T-helper 1 cell treated with Interleukin-12 subunit alpha and Interleukin-12 subunit beta and Interleukin-4 antibody, amounts not matched to agents 30 μg/mL and 1 μg/mL, for 36 hours (primary cell): ENCODE measurements around the gene CTDNEP1.
A peak's percentile ranks its signal among the peaks of the same experiment; 100 is the strongest.
"Not testable (repeated sequence)": the region's sequence is repeated elsewhere in the genome, so short reads cannot be mapped to it uniquely, and the experiment has no call there.

Experiments
- H3K27ac Mint-ChIP-seq: one replicate; pipeline ENCODE4 v1.8.0; 2021; ENCODE audit warnings: mild to moderate bottlenecking, mixed read lengths
- H3K27me3 Mint-ChIP-seq: one replicate; pipeline ENCODE4 v1.8.0; 2021; ENCODE audit warnings: low read depth, mixed read lengths
- H3K36me3 Mint-ChIP-seq: one replicate; pipeline ENCODE4 v1.8.0; 2021; ENCODE audit warnings: low read depth, mixed read lengths
- H3K4me1 Mint-ChIP-seq: one replicate; pipeline ENCODE4 v1.8.0; 2021; ENCODE audit warnings: low read depth, mixed read lengths
- H3K4me3 Mint-ChIP-seq: one replicate; pipeline ENCODE4 v1.8.0; 2021; ENCODE audit warnings: mild to moderate bottlenecking, moderate library complexity, mixed read lengths
- H3K9me3 Mint-ChIP-seq: one replicate; pipeline ENCODE4 v1.8.0; 2021; ENCODE audit warnings: mixed read lengths

CTDNEP1 gene

GRCh38 chr17:7243838-7244237, 7.7 kb downstream of the CTDNEP1 start:
- H3K9me3 Mint-ChIP-seq, H3K27me3 Mint-ChIP-seq: not testable (repeated sequence)
- Mint-ChIP-seq H3K4me1 (peaks cover 43% of the 10 kb centered on the region), H3K27ac (peak overlapping the region; percentile 86), H3K4me3 (peak overlapping the region; percentile 30), H3K36me3 (peaks cover 45% of the 10 kb centered on the region)

- H3K4me1 Mint-ChIP-seq, result peaks cover 39% of the 10 kb centered on the region
- H3K27ac Mint-ChIP-seq, result peak overlapping the region; percentile 86
- H3K27me3 Mint-ChIP-seq, result no peaks in the 10 kb centered on the region
- H3K9me3 Mint-ChIP-seq, result no peaks in the 10 kb centered on the region
- H3K36me3 Mint-ChIP-seq, result peaks cover 45% of the 10 kb centered on the region
- peak overlapping the region; percentile 82 for H3K4me3 Mint-ChIP-seq
These were observed 8.1 kb downstream of the CTDNEP1 start for GRCh38 chr17:7243453-7243729.

GRCh38 chr17:7242717-7243452, 8.6 kb downstream of the CTDNEP1 start:
- Mint-ChIP-seq H3K4me3 (peak overlapping the region; percentile 92), H3K36me3 (peaks cover 45% of the 10 kb centered on the region), H3K4me1 (peaks cover 39% of the 10 kb centered on the region), H3K27me3 (no peaks in the 10 kb centered on the region), H3K27ac (peak overlapping the region; percentile 96), H3K9me3 (no peaks in the 10 kb centered on the region)

- Mint-ChIP-seq H3K27ac (peak within 1 kb of the TSS; percentile 96), H3K27me3 (no peaks in the 10 kb centered on the region), H3K4me3 (peak within 1 kb of the TSS; percentile 92), H3K9me3 (no peaks in the 10 kb centered on the region), H3K4me1 (peaks cover 44% of the 10 kb centered on the region), H3K36me3 (peaks cover 48% of the 10 kb centered on the region)
These were observed 9.5 kb downstream of the CTDNEP1 start, which contains the start of gene GABARAP for GRCh38 chr17:7241783-7242716. TSS of gene GABARAP (minus strand) at chr17:7242449. CDS start at chr17:7242330, 119 bp downstream.

GRCh38 chr17:7241090-7241733, 10.3 kb downstream of the CTDNEP1 start:
- Mint-ChIP-seq H3K36me3 (peaks cover 45% of the 10 kb centered on the region), H3K4me3 (peak overlapping the region; percentile 92), H3K9me3 (no peaks in the 10 kb centered on the region), H3K27ac (peak overlapping the region; percentile 96), H3K27me3 (no peaks in the 10 kb centered on the region), H3K4me1 (peaks cover 50% of the 10 kb centered on the region)

GRCh38 chr17:7240375-7240774, 11.2 kb downstream of the CTDNEP1 start:
- Mint-ChIP-seq H3K4me3 (peak overlapping the region; percentile 92), H3K9me3 (no peaks in the 10 kb centered on the region), H3K27ac (peak overlapping the region; percentile 96), H3K4me1 (peaks cover 52% of the 10 kb centered on the region), H3K36me3 (peaks cover 45% of the 10 kb centered on the region), H3K27me3 (no peaks in the 10 kb centered on the region)

GRCh38 chr17:7239091-7240027, 12.2 kb downstream of the CTDNEP1 start, which contains the start of gene PHF23:
TSS of gene PHF23 (minus strand) at chr17:7239457. CDS start at chr17:7239279, 178 bp downstream.
- Mint-ChIP-seq H3K4me1 (peaks cover 60% of the 10 kb centered on the region), H3K27ac (peak within 1 kb of the TSS; percentile 96), H3K36me3 (peaks cover 53% of the 10 kb centered on the region), H3K9me3 (no peaks in the 10 kb centered on the region), H3K4me3 (peak within 1 kb of the TSS; percentile 92), H3K27me3 (no peaks in the 10 kb centered on the region)

- H3K27me3 Mint-ChIP-seq, result no peaks in the 10 kb centered on the region
- H3K27ac Mint-ChIP-seq, result peak overlapping the region; percentile 96
- no peaks in the 10 kb centered on the region for H3K9me3 Mint-ChIP-seq
- H3K4me1 Mint-ChIP-seq, result peaks cover 62% of the 10 kb centered on the region
- peaks cover 51% of the 10 kb centered on the region for H3K36me3 Mint-ChIP-seq
- H3K4me3 Mint-ChIP-seq, result peak overlapping the region; percentile 92
These were observed 13.0 kb downstream of the CTDNEP1 start for GRCh38 chr17:7238420-7239090.

GRCh38 chr17:7237761-7238419, 13.6 kb downstream of the CTDNEP1 start:
- Mint-ChIP-seq H3K4me1 (peaks cover 63% of the 10 kb centered on the region), H3K9me3 (no peaks in the 10 kb centered on the region), H3K4me3 (peak overlapping the region; percentile 92), H3K36me3 (peaks cover 50% of the 10 kb centered on the region), H3K27me3 (no peaks in the 10 kb centered on the region), H3K27ac (peak overlapping the region; percentile 96)

GRCh38 chr17:7237266-7237760, 14.2 kb downstream of the CTDNEP1 start:
- Mint-ChIP-seq H3K4me1 (peaks cover 66% of the 10 kb centered on the region), H3K4me3 (peak overlapping the region; percentile 92), H3K36me3 (peaks cover 48% of the 10 kb centered on the region), H3K9me3 (no peaks in the 10 kb centered on the region), H3K27me3 (no peaks in the 10 kb centered on the region), H3K27ac (peak overlapping the region; percentile 96)

- Mint-ChIP-seq H3K4me1 (peaks cover 67% of the 10 kb centered on the region), H3K27me3 (no peaks in the 10 kb centered on the region), H3K27ac (peak overlapping the region; percentile 96), H3K9me3 (no peaks in the 10 kb centered on the region), H3K36me3 (peaks cover 44% of the 10 kb centered on the region), H3K4me3 (peak overlapping the region; percentile 92)
These were observed 14.7 kb downstream of the CTDNEP1 start for GRCh38 chr17:7236808-7237207.

GRCh38 chr17:7235693-7236665, 15.6 kb downstream of the CTDNEP1 start:
- H3K27me3 Mint-ChIP-seq, result no peaks in the 10 kb centered on the region
- peak overlapping the region; percentile 61 for H3K4me3 Mint-ChIP-seq
- peak overlapping the region; percentile 67 for H3K27ac Mint-ChIP-seq
- peaks cover 36% of the 10 kb centered on the region for H3K36me3 Mint-ChIP-seq
- peaks cover 60% of the 10 kb centered on the region for H3K4me1 Mint-ChIP-seq
- H3K9me3 Mint-ChIP-seq, result no peaks in the 10 kb centered on the region
